ENCODE results near the gene LINGO1. TPM values are rescaled to one million over a fixed set of nuclear protein-coding genes. Genes with fewer than 3 reads are reported as not detected.

LINGO1 gene
- total and polyA plus RNA-seq, 2 of the 8 experiments (the other 6 are each of a cell fraction or from before 2014, with no cell fraction given), result 57.1 to 114 TPM

DNA sequence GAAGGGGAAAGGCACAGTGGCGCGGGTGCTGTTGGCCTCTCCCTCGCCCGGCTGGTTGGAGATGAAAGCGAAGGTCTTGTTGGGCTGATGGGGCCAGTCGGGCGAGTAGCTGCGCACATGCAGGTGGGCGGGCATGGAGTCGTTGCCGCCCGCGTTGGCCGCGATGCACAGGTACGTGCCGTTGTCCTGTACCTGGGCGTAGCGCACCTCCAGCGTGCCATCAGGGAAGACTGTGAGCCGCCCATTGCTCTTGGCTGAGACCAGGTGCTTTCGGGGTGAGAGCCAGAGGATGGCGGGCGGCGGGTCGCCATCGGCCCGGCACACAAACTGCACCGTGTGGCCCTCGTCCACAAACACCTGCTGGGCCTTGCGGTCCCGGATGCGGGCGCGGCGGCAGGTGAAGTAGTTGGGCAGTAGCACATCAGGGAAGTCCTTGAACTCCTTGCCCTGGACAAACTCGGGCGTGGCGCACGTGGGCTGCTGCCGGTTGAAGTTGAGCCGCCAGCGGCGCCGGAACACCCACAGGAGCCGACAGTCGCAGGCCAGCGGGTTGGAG lies 18.4 kb downstream of the LINGO1 start:
- 98% methylated on average over 46 of the region's 48 CpGs; no CpG with 5 or more reads in 1 of the 2 experiments for WGBS, 2 experiments (ENCODE audit: extremely low coverage in 1 of 2, insufficient coverage in 1 of 2, insufficient read length in 1 of 2, insufficient replicate concordance in 2 of 2, low coverage in 1 of 2, low lambda C conversion rate in 2 of 2, missing lambda C conversion rate in 1 of 2)

More for the DNA sequence above, 18.4 kb downstream of the LINGO1 start:
- Histone ChIP-seq H3K4me2 (ENCODE audit: insufficient read depth in 1 of 2, low read depth in 2 of 2, low read length in 2 of 2) (no peak overlapping the region), H4K5ac (ENCODE audit: insufficient read length, low read depth, low read length) (no peak overlapping the region), H3K79me1 (ENCODE audit: low read depth, low read length) (peaks cover 3% of the 10 kb centered on the region; the same call in 1 of the 2 replicates), H3K23me2 (ENCODE audit: low read depth, low read length) (no peaks in the 10 kb centered on the region), H2AK5ac (ENCODE audit: low read depth, low read length) (no peak overlapping the region), H3K14ac (ENCODE audit: insufficient read length) (no peak overlapping the region), H3K27me3 (replicated peaks in 1 of 4; ENCODE audit: control insufficient read depth in 3 of 4, extremely low read depth in 1 of 4, insufficient read depth in 3 of 4, low read length in 3 of 4) (no peaks in the 10 kb centered on the region), H3K79me2 (ENCODE audit: control insufficient read depth in 1 of 2, insufficient read depth in 2 of 2, low read length in 2 of 2) (peaks cover 0 to 9% of the 10 kb centered on the region in 2 experiments; a peak in 1 of 4 replicates), H3K36me3 (ENCODE audit: control insufficient read depth in 2 of 4, insufficient read depth in 4 of 4, low read length in 3 of 4) (peaks cover 10 to 22% (median 17%) of the 10 kb centered on the region in 4 experiments; a peak in 6 of 8 replicates), H3K4ac (replicated peaks; ENCODE audit: insufficient read length, low read depth, low read length) (no peak overlapping the region), H3K23ac (ENCODE audit: insufficient read length) (no peak overlapping the region), H3K4me1 (replicated peaks in 1 of 4; ENCODE audit: control insufficient read depth in 3 of 4, insufficient read depth in 4 of 4, low read length in 3 of 4) (peaks cover 0 to 19% (median 11%) of the 10 kb centered on the region in 4 experiments; a peak in 6 of 7 replicates), H3K9me3 (ENCODE audit: insufficient read depth in 2 of 2, low read depth in 1 of 2, low read length in 1 of 2) (no peaks in the 10 kb centered on the region), H2BK120ac (replicated peaks; ENCODE audit: low read depth, low read length) (no peak overlapping the region), H2BK20ac (ENCODE audit: low read length) (no peak overlapping the region), H3K9ac (replicated peaks in 1 of 4; ENCODE audit: extremely low read depth in 1 of 4, low read depth in 3 of 4, low read length in 3 of 4) (no peak overlapping the region), H3K56ac (replicated peaks; ENCODE audit: insufficient read length, low read depth, low read length) (no peak overlapping the region), H3K27ac (ENCODE audit: low read depth, low read length) (no peak overlapping the region), H2BK5ac (ENCODE audit: low read depth, low read length) (no peak overlapping the region), H3K4me3 (ENCODE audit: extremely low read depth in 1 of 4, insufficient read depth in 2 of 4, low read depth in 3 of 4, low read length in 4 of 4) (no peak overlapping the region), H2AFZ (ENCODE audit: low read length) (no peak overlapping the region), H2BK12ac (ENCODE audit: low read depth, low read length) (no peak overlapping the region), H2BK15ac (ENCODE audit: low read length) (no peak overlapping the region), H4K8ac (ENCODE audit: extremely low read depth, insufficient read depth, low read length) (no peak overlapping the region; the same call in 1 of the 2 replicates), H3K18ac (ENCODE audit: extremely low read depth, low read length) (no peak overlapping the region), H4K91ac (replicated peaks; ENCODE audit: insufficient read length, low read length) (no peak overlapping the region), H4K20me1 (replicated peaks in 1 of 2; ENCODE audit: control insufficient read depth in 1 of 2, insufficient read depth in 2 of 2, low read length in 2 of 2) (peaks cover 6% of the 10 kb centered on the region in 2 experiments)
- POLR2A ChIA-PET (ENCODE audit: partially characterized antibody), result interaction anchor here (1.1 to 3.6 kb wide), 3 partner anchors 9 to 49 kb away, joined by 3 to 21 read pairs (median 3); no protein-coding TSS in a partner anchor
- DNase-seq (ENCODE audit: low read depth in 1 of 2, low spot score in 2 of 2) (no peak), FAIRE-seq (no peak)
- CTCF ChIA-PET (ENCODE audit: partially characterized antibody), result interaction anchor here (1.1 to 13.6 kb wide), 4 partner anchors 8 to 73 kb away, joined by 3 to 244 read pairs (median 50); partner anchors contain the start of gene LINGO1
- TF ChIP-seq SIN3A (conservative IDR thresholded peaks at IDR 0.05 in 1 of 2, IDR thresholded peaks at IDR 0.05 in 1 of 2; ENCODE audit: low read depth in 1 of 2, low read length in 2 of 2), result no peak

All from H1 (cell line).